ENCODE data around the gene TMCC1.

Gene TMCC1

GRCh38 chr3:129599607-129600006 is 293.9 kb downstream of the TMCC1 start:
- no peak for TF ChIP-seq CTCF (IDR thresholded peaks at IDR 0.05; ENCODE audit: control insufficient read depth, insufficient read depth, low read depth, low read length, missing control alignments)
- H3K4me3 ChIP-seq (ENCODE audit: control insufficient read depth, low read depth, low read length): no peak overlapping the region
- no peak for DNase-seq (ENCODE audit: low read depth)

- H3K4me3 ChIP-seq (ENCODE audit: control insufficient read depth, low read depth, low read length): no peak overlapping the region
- TF ChIP-seq CTCF (IDR thresholded peaks at IDR 0.05; ENCODE audit: control insufficient read depth, insufficient read depth, low read depth, low read length, missing control alignments): no peak
- DNase-seq (ENCODE audit: low read depth): no peak
These were observed 294.4 kb downstream of the TMCC1 start for GRCh38 chr3:129599073-129599472.

- TF ChIP-seq CTCF (IDR thresholded peaks at IDR 0.05; ENCODE audit: control insufficient read depth, insufficient read depth, low read depth, low read length, missing control alignments): no peak
- H3K4me3 ChIP-seq (ENCODE audit: control insufficient read depth, low read depth, low read length): no peak overlapping the region
- DNase-seq (ENCODE audit: low read depth): no peak
These were observed 295.0 kb downstream of the TMCC1 start for GRCh38 chr3:129598484-129598883.

GRCh38 chr3:129598000-129598381 is 295.5 kb downstream of the TMCC1 start:
- no peak for DNase-seq (ENCODE audit: low read depth)
- no peak for TF ChIP-seq CTCF (IDR thresholded peaks at IDR 0.05; ENCODE audit: control insufficient read depth, insufficient read depth, low read depth, low read length, missing control alignments)

More at GRCh38 chr3:129598000-129598381, 295.5 kb downstream of the TMCC1 start:
- no peak overlapping the region for H3K4me3 ChIP-seq (ENCODE audit: control insufficient read depth, low read depth, low read length)

Data from AG09309 (cell line).